HG02981 (cell line): ENCODE results near the gene BRICD5.

Experiments
- ATAC-seq: cut with Tn5 transposase; IDR thresholded peaks from one replicate; pipeline ENCODE4 v1.9.1; 2021; ENCODE audit warnings: mild to moderate bottlenecking, moderate library complexity; ENCODE audit not compliant: unreplicated experiment

BRICD5 gene

DNA sequence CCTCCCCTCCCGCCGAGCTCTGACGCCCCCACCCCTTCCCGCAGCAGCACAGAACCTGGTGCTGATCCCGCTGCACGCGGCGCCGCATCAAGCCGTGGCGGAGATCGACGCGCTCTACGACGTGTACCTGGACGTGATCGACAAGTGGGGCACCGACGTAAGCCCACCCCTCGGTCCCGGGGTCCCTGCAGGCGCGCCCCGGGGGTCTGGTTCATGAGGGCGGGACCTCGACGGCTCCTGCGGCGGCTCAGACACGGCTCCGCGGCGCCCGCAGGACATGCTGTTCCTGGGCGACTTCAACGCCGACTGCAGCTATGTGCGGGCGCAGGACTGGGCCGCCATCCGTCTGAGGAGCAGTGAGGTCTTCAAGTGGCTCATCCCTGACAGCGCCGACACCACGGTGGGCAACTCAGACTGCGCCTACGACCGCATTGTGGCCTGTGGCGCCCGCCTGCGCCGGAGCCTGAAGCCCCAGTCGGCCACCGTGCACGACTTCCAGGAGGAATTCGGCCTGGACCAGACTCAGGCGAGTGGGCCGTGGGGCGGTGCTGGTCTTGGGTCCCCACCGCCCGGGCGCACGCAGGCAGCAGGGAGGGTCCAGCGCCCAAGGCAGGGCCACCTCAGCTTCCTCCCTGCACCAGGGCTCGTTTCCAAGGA lies 27.0 kb upstream of the BRICD5 start:
- no peak for ATAC-seq

- no peak for ATAC-seq
These were observed 26.4 kb upstream of the BRICD5 start for GRCh38 chr16:2237102-2237482.

DNA sequence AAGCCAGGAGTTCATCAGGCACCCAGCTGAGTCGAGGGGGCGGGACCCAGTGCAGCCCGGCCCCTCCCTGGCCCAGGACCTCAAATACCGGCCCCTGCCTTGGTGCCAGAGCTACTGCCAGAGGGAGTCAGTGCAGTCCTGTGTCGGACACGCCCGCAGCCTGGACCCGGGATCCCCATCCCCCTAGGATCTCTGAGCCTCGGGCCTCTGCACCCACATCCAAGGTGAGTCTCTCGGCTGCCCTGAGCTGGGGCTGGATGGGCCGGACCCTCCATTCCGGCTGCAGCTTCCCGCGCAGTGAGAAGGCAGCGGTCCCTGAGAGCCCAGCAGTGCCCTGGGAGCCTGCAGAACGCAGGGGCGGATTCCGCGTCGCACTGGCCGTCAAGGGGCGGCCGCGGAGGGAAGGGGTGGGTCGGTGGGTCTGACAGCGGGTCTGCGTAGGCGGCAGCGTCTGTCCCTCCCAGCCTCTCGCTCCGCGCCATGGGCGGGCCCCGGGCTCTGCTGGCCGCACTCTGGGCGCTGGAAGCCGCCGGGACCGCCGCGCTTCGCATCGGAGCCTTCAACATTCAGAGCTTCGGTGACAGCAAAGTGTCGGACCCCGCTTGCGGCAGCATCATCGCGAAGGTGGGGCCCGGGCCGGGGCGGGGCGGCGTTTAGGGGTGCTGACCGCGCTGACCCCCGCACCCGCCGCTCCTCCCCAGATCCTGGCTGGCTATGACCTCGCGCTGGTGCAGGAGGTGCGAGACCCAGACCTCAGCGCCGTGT lies 25.9 kb upstream of the BRICD5 start, which contains the start of gene DNASE1L2:
TSS of gene DNASE1L2 (plus strand) at position 108 of the 765 bp plus-strand sequence. CDS start at position 481, 373 bp downstream.
- ATAC-seq, result no peak

- ATAC-seq, result no peak
These were observed 25.2 kb upstream of the BRICD5 start for GRCh38 chr16:2235695-2236336.

DNA sequence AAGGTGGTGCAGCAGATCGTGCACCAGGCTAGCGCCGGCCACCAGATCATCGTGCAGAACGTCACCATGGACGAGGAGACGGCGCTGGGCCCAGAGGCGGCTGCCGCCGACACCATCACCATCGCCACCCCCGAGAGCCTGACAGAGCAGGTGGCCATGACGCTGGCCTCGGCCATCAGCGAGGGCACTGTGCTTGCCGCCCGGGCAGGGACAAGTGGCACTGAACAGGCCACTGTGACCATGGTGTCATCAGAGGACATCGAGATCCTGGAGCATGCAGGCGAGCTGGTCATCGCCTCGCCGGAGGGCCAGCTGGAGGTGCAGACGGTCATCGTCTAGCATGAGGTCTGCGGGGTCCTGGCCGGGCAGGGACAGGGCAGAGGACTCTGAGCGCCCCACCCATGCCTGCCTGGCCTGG lies 24.6 kb upstream of the BRICD5 start:
- no peak for ATAC-seq

DNA sequence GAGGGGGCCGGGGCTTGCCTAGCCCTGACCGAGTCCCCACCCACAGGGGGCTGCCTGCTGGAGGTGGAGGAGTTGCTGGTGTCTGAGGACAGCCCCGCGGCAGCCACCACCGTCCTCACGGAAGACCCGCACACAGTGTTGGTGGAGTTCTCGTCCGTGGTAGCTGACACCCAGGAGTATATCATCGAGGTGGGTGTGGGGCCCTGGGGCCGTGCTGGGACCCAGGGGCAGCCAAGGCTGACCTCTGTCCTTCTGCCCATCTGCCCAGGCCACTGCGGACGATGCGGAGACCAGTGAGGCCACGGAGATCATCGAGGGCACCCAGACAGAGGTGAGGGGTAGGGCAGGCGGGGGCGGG lies 24.1 kb upstream of the BRICD5 start:
- no peak for ATAC-seq

DNA sequence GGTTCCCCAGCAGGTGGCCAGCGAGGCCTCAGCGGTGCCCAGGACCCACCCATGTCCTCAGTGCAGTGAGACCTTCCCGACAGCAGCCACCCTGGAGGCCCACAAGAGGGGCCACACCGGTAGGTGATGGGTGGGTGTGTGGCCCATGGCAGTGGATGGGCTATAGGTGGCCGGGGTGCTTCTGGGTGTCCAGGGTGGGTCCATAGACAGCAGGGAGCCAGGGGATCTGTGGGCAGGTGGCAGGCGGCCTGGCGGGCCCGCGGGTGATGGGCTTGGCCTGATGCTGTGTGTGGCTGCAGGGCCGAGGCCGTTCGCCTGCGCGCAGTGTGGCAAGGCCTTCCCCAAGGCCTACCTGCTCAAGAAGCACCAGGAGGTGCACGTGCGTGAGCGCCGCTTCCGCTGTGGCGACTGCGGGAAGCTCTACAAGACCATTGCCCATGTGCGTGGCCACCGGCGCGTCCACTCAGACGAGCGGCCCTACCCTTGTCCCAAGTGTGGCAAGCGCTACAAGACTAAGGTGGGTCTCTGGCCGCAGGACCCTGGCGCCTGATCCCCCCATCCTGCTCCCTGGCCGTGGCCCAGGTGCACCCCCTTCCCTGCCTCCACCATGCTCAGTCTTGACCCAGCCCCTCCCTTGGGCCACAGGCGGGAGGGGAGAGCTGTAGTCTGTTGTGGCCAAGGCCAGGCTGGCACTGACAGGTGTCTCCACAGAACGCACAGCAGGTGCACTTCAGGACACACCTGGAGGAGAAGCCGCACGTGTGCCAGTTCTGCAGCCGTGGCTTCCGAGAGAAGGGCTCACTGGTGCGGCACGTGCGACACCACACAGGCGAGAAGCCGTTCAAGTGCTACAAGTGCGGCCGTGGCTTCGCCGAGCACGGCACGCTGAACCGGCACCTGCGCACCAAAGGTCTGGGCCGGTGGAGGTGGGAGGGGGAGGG lies 23.5 kb upstream of the BRICD5 start:
- ATAC-seq, result no peak

GRCh38 chr16:2233046-2233775 lies 22.5 kb upstream of the BRICD5 start:
- ATAC-seq, result no peak

- ATAC-seq, result no peak
These were observed 21.7 kb upstream of the BRICD5 start for GRCh38 chr16:2232094-2232990.

- ATAC-seq, result no peak
These were observed 20.6 kb upstream of the BRICD5 start for GRCh38 chr16:2231016-2231931.

DNA sequence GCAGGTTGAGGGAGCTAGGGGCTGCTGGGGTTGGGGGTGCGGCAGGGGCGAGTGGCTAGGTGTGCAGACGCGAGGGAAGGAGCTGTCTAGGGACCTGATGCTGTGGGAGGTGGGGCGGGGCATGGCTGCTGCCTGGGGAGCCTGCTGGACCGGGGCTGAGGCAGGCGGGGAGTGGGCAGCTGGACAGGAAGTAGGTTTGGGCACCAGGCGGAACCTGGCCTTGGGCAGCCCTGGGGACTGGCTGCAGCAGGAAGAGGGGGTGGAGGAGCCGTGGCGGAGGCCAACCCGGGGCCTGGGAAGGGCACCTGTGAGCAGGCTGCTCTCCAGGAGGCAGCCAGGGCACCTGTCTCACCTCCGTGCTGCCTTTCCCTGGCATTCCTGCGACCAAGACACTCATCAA lies 19.7 kb upstream of the BRICD5 start:
- ATAC-seq, result no peak

GRCh38 chr16:2229632-2230250 lies 19.1 kb upstream of the BRICD5 start:
- ATAC-seq, result no peak

GRCh38 chr16:2229091-2229490 lies 18.4 kb upstream of the BRICD5 start:
- no peak for ATAC-seq

DNA sequence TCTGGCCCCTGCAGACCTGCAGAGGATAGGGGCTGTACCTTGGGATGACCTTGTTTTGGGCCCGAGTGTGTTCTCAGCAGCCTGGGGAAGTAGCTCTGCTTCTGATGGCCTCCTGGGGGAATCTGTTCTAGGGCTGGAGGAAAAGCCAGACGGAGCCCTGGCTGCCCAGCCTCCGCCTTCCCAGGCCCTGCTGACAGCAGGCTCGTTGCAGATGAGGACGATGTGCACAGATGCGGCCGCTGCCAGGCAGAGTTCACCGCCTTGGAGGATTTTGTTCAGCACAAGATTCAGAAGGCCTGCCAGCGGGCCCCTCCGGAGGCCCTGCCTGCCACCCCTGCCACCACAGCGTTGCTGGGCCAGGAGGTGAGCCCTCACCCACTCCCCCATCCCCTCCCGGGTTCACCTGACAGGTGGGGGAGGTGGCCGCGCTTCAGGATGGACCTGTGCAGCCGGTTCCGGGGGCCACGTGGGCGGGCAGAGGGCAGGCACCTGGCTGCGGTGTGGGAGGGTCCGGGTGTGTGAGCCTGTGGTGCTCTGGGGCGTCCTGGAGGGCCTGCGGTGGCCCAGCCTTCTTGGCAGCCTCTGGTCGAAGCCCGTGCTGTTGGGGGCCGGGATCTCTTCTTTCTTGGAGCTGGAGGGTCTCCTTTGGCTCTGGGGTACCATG lies 17.6 kb upstream of the BRICD5 start:
- ATAC-seq, result no peak

- ATAC-seq, result no peak
These were observed 16.3 kb upstream of the BRICD5 start for GRCh38 chr16:2226918-2227317.

- ATAC-seq, result no peak
These were observed 15.7 kb upstream of the BRICD5 start for GRCh38 chr16:2226245-2226793.

DNA sequence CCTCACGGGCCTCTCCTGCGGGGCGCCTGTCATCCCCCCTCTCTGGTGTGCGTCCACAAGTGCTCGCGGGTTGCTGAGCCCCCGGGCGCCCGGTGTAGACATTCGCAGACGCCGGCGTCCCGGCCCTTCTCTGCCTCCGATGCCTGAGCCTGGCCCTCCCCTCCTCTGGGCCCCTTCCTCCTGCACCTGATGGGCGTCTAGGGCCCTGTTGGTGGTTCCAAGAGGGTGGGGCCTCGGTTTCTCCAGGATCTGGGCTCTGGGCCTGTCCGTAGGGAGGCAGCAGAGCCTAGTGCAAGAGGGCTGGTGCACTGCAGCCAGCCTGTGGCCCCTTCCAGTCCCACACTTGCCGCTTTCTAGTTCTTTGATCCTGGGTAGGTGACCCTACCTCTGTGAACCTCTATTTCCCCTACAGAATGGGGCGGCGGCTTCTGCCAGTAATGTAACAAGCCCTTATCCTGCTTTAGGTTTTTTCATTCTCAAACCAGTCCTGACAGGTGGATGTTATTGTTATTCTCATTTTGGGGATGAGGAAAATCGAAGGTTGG lies 13.4 kb upstream of the BRICD5 start:
- no peak for ATAC-seq
